NCI-H748 (cell line): ENCODE data around the gene TBC1D19.
A peak's percentile ranks its signal among the peaks of the same experiment; 100 is the strongest.
"Not testable (repeated sequence)": the region's sequence is repeated elsewhere in the genome, so short reads cannot be mapped to it uniquely, and the experiment has no call there.

Source experiments
- DNase-seq: peaks from one replicate; lab custom pipeline; 2025; ENCODE audit not compliant: unreplicated experiment; lab: John Stamatoyannopoulos, UW

The TBC1D19 gene, protein sequence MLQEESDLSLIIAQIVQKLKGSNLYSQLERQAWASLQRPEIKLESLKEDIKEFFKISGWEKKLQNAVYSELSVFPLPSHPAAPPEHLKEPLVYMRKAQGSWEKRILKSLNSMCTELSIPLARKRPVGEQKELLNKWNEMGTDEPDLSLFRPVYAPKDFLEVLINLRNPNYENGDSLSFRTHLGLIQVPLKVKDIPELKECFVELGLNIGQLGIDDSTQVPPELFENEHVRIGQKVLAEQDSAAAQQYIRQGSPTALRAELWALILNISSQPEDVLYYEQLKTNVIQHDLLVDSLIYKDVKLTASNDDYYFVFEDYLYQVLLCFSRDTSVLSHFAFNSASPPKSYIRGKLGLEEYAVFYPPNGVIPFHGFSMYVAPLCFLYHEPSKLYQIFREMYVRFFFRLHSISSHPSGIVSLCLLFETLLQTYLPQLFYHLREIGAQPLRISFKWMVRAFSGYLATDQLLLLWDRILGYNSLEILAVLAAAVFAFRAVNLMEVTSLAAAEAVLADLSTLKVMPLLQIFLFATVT

DNA sequence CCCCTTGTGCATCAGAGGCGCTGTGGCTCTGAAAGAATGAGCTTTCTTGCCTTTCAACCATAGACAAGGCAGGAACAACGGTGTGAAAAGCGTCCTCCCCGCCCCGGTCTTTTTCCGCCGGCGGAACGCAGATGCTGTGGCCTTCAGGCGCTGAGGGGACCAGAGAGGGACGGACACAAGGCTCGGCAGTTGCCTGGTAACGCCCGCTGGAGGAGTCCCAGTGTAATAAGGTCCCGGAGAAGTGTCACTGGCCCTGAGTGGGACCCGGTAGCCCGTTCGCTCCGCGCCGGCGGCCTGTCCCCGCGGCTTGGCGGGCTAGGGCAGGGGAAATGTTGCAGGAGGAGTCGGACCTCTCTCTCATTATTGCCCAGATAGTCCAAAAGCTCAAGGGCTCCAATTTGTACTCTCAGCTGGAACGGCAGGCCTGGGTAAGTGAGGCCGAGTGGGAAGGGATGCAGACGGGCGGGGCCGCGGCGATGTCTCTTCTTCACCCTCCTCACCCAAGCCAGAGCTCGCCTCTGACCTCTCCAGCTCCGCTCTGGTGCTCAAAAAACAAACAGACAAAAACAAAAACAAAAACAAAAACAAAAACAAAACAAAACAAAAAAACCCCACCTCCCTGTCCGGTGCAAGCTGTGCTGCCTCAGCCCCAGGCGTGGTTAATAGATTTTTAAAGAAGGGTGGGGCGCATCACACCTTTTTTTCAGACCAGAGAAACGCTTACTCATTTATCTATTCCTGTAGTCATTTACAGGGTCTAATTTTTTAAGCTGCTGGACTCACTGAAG lies at the start of gene TBC1D19:
TSS of gene TBC1D19 (plus strand) at position 220 of the 788 bp plus-strand sequence. CDS start at position 330, 110 bp downstream.
- DNase-seq = peak; percentile 91

DNA sequence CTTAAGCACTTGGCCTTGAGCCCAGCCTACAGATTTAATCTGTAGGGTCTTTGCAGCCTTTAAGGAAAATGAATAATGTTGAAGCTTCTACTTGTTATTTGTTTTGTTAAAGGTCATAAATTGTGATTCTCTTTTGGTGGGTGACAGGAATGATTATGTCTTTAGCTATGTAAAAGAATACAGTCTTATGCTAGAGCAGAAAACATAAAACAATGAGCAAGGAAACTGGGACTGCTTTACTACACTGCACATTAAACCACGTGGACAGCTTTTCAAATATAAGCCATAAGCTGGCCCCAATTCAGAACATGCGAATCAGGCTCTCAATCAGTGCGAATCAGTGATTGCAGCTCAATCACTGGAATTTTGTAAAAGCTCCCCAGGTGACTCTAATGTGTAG lies 40.9 kb upstream of the TBC1D19 start:
- DNase-seq = no peak

DNA sequence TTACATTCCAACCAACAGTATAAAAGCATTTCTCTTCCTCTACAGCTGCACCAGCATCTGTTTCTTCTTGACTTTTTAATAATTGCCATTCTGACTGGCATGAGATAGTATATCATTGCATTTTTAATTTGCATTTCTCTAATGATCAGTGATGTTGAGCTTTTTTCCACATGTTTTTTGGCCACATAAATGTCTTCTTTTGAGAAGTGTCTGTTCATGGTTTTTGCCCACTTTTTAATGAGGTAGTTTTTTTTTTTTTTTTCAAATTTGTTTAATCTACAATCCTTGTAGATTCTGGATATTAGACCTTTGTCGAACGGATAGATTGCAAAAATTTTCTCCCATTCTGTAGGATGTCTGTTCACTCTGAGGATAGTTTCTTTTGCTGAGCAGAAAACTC lies 39.5 kb upstream of the TBC1D19 start:
- no peak for DNase-seq

DNA sequence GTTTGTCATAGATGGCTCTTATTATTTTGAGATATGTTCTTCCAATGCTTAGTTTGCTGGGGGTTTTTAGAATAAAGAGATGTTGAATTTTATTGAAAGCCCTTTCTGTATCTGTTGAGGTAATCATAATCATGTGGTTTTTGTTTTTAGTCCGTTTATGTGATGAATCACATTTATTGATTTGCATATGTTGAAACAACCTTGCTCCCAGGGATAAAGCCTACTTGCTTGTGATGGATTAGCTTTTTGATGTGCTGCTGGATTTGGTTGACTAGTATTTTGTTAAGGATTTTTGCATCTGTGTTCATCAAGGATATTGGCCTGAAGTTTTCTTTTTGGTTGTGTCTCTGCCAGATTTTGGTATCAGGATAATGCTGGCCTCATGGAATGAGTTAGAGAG lies 35.5 kb upstream of the TBC1D19 start:
- DNase-seq = not testable (repeated sequence)

DNA sequence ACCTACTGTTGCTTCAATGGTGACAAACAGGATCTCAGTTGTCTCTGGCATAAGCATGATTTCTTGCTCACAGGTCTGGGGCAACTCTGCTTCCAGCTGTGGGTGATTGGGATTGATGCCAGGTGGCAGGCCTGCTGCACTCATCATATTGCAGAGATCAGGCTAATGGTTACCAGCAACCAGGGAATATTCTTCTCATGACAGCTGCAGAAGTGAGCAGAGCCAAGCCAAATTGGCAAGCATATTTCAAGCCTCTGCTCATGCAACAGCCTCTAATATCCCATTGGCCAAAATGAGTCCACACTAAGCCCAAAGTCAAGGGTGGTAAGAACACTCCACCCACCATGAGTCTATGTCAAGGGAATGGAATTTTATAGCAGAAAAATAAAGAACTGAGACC lies 26.7 kb upstream of the TBC1D19 start:
- no peak for DNase-seq

DNA sequence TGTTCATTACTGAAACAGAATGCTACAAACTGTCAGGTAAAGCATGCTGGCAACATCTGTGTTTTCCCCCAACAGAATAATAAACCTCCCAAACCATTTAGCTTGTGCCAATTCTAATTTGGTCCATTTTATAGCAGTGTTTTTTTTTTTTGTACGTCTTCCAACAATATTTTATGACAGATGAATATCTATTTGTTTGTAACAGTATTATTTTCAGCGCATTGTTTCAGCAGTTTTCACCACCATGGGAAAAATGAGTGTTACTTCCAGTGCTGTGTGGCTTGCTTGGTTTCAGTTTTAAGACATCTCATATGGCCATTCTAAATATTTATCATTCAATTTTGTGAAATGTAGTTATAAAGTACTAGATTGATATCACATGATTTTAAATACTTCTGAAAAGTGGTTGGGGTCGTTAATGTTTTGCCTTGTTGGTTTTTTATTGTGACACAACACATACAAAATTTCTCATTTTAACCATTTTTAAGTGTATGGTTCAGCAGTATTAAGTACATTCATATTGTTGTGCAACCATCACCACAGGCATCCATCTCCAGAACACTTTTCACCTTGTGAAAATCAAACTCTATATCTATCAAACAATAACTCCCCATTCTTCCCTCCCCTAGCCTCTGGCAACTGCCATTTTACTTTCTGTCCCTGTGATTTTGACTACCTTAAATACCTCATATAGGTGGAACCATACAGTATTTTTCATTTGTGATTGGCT lies 25.6 kb upstream of the TBC1D19 start:
- DNase-seq = no peak

DNA sequence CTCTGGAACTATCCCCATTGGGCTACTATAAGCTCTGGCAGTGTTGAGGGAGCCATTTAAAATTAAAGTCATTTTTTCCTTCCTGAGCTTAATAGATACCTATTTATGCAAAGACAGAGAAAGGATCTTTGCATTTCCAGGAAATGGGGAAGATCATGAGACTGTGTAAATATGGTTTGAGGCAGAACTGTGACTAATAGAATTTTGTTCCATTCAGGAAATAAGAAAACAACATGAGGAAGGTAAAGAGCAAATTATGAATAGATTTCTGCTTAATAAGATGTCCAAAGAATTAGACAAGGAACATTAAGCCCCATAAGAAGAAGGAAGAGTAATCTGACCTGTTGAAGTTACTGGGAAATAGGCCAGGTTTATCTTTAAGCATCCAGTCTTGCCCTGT lies 17.8 kb upstream of the TBC1D19 start:
- DNase-seq = no peak

DNA sequence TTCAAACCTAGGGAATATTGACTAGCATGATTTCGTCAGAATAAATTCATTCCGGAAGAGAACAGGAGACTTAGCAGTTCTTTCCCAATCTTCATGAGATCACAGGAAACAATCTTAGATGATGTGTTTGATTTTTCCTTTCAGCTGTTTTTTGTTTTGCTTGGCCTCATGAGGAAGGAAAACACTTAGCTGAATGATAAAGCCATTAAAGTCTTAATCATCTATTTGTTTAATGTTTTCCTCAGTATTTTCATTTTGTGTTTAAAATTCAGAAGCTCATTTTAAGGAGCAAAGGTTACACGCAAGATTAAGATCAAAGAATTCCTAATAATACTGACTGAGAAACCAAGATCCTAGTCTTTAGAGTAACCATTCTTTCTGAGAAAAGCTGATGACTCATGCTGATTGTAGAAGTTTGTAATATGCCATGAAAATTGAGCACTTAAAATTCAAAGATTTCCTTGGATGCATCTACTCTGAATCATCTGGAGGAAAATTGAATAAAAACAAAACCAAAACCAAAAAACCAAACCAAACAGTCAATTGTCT lies 15.4 kb upstream of the TBC1D19 start:
- DNase-seq = no peak

DNA sequence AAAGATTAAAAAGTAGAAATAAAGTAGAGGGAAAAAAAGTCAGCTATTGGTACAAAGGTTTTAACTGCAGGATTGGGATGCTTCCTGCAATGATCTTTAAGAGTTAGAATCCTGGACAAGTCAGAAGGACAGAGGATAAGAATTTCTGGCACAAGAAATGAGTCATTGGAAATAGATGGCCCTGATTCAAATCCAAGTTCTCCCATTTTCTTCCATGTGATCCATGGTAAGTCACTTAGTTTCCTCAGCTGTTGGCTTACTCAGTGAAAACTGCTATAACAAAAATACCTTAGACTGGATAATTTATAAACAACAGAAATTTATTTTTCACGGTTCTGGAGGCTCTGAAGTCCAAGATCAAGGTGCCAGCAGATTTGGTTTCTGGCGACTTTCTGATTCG lies 13.3 kb upstream of the TBC1D19 start:
- no peak for DNase-seq

DNA sequence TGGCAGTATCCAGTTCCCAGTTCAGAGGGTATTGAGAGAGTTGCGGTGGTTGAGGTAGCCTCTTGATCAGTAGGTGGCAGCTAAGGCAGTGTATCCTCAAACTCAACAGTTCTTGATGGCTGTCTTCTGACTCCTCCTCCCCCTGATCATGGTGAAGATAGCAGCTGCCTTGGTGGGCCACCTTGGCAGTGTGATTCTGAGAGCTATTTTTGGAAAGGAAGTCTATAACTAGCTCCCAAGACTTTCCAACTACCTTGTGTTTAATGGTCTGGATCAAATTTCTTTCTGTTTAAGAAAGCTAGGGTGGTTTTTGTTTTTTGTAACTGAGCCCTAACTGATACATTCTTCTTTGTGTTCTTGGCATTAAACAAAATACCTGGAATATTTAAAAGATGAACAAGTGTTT lies 10.5 kb upstream of the TBC1D19 start:
- DNase-seq = no peak

DNA sequence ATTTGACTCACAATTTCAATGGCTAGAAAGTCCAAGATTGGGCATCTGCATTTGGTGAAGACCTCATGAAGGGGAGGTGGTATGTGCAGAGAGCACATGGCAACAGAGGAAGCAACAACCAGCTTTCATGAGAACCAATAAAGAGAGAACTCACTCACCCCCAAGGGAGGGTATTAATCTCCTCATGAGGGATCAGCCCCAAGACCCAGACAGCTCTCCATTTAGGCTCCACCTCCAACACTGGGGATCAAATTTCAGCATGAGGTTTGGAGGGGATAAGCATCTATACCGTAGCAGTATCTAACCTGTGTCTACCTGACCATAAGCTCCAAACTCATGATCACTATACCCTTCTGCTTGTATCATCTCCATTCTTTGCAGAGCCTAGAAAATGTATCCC lies 9.3 kb upstream of the TBC1D19 start:
- DNase-seq = no peak

DNA sequence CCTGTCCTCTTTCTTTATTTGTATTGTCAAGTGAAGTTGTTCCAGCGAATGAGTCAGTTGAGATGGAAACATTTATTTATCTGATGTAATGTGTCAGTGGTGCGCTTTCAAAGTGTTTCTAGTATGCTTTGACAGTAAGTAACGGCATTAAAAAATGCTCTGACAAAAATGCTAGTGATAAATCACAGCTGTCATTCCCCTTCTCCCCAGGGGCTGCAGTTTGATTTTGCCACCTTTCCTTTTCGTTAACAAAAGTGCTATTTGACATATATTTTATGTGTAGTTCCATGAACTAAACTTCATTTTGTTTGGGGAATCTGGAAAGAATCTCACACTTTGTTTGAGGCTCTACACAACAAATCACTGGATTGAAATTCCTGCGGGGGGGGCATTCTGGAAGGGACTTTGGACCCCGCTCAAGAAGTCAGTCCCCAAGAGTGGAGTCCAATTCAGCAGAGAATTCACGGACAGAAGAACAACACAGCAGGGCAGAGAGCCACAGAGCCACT lies 7.6 kb upstream of the TBC1D19 start:
- DNase-seq = no peak

DNA sequence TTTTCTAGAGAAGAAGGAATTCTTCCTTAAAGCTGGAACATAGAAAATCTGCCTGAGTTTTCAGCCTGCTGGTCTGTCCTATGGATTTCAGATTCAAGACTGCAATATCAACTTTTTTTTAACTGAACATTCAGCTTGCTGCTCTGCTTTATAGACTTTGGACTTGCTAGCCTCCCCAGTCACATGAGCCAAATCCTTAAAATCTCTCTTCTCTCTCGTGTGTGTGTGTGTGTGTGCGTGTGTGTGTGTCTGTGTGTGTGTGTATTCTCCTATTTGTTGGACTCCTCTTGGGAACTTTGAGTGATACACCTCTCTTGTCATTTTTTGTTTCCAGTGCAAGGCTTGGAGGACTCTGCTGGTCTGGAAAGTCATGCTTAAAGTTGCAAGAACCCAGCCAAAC lies 6.8 kb upstream of the TBC1D19 start:
- DNase-seq = no peak

DNA sequence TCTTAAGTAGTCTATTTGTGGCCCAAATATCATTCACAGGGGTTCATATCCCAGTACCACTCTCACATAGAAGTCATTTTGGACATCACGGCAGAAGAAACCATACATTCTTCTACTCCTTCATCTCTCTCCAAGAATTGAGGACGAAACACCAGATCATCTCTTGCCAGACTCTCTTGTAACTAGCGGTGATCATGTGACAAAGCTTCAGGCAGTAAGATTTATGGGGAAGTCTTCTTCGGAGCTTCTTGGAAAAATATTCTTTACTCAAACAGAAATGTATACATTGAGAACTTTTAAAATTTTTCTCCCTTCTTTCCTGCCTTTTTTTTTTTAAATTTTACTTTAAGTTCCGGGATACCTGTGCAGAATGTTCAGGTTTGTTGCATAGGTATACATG lies 4.7 kb upstream of the TBC1D19 start:
- DNase-seq = no peak

DNA sequence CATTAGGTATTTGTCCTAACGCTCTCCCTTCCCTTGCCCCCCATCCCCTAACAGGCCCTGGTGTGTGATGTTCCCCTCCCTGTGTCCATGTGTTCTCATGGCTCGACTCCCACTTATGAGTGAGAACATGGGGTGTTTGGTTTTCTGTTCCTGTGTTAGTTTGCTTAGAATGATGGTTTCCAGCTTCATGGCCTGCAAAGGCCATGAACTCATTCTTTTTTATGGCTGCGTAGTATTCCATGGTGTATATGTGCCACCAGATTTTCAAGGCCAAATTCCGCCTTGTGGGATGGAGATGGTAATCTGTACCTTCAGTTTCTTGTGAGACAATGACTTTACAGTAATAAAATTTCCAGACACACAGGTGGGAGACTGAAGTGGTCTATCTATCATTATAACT lies 2.5 kb upstream of the TBC1D19 start:
- not testable (repeated sequence) for DNase-seq

DNA sequence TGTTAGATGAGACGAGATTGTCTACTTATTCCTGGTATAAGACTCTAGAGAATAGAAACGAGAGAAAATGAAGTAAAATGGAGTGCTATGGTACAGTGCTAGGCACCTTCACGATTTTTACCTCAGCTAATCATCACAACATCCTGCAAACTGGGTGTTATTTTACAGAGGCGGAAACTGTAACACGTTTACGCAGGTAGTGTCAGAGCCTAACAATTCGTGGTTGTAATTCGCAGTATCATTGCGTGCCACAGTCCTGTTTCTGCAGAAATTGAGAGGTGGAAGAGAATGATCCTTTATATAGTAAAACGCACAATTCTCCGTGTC lies 383 bp upstream of the TBC1D19 start:
- DNase-seq = peak; percentile 84

DNA sequence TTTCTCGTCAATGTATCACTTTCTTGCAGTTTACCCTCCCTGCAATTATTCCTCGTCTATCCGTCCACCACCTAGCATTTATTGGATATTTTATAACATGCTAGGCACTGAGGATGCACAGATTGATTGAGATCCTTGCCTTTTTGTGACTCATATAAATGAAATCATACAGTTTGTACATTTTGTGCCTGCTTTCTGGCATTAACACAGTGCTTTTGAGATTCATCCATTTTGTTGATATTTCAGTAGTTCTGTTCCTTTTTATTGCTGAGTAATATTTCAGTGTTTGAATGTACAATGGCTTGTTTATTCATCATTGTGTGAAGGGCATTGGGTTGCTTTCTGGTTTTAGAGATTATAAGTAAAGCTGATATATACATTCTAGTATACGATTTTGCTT lies 841 bp downstream of the TBC1D19 start:
- no peak for DNase-seq

DNA sequence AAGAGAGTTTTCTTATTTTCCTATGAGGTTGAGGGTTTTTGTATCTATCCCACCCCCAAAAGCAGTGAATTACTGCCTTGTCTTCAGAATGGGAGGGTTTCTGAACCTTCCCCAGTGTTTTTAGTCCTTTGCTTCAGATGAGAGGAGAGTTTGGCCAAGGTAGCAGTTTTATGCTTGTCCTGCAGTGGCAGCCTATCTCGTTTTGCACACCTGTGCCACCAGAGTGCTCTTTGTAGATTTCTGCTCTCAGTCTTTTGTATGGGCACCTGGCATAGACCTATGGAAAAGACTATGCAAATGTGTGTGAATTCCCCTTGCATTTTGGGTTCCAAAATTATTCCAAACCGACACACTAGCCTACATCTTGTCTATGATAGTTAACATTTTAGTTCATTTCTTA lies 5.8 kb downstream of the TBC1D19 start:
- DNase-seq = no peak

DNA sequence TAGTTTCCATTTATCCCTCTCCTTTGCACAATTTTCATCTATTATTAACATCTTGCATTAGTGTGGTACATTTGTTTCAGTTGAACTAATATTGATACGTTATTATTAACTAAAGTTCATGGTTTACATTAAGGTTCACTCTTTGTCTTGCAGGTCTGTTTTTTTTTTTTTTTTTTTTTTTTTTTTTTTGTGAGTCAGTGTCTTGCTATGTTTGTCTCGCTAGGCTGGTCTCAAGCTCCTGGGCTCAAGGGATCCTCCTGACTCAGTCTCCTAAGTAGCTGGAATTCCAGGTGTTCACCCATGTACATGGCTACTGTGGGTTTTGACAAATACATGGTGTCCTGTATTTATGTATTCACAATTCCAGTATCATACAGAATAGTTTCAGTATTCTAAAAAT lies 6.8 kb downstream of the TBC1D19 start:
- no peak for DNase-seq

DNA sequence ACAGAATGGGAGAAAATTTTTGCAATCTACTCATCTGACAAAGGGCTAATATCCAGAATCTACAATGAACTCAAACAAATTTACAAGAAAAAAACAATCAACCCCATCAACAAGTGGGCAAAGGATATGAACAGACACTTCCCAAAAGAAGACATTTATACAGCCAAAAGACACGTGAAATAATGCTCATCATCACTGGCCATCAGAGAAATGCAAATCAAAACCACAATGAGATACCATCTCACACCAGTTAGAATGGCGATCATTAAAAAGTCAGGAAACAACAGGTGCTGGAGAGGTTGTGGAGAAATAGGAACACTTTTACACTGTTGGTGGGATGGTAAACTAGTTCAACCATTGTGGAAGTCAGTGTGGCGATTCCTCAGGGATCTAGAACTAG lies 9.7 kb downstream of the TBC1D19 start:
- DNase-seq = not testable (repeated sequence)

DNA sequence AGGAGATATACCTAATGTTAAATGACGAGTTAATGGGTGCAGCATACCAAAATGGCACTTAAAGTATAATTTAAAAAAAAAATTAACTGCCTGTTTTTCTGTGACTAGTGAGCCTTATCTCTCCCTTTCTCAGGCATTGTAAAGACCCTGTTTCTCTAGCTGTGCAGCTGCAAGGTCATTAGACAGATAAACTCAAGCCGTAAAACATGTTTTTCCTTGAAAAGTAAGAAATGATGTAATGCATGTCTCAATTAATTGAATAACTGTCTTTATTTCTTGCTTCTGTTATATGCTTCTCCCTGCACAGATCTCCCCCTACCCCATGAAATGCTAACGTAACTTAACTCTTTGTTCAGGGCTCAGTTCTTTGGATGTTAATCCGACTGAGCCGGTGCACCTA lies 10.5 kb downstream of the TBC1D19 start:
- no peak for DNase-seq
